ENCODE results near the gene PLAA.

GRCh38 chr9:26954050-26954508 is 7.0 kb upstream of the PLAA start:
- TF ChIP-seq CTCF (IDR thresholded peaks at IDR 0.05 in 4 of 5, conservative IDR thresholded peaks at IDR 0.05 in 1 of 5): no peak
- no peak for TF ChIP-seq POLR2A (IDR thresholded peaks at IDR 0.05)
